DOHH2 (cell line): ENCODE data around the gene WDR7.

Source experiments
- CTCF ChIP-seq: fragments of 200-600 bp; sonication (generic); IDR thresholded peaks from one replicate; pipeline ENCODE4 v1.5.1; 2014; ENCODE audit warnings: antibody characterized with exemption, mild to moderate bottlenecking, low read depth, low read length; ENCODE audit not compliant: poor library complexity, severe bottlenecking
- EZH2phosphoT487 ChIP-seq: fragments of 200-600 bp; sonication (generic); IDR thresholded peaks from 2 replicates; pipeline ENCODE4 v1.6.1; 2017; ENCODE audit warnings: borderline replicate concordance, mild to moderate bottlenecking, antibody characterized with exemption, low read length, moderate library complexity, mixed read lengths

GRCh38 chr18:56929886-56930285 lies 278.7 kb downstream of the WDR7 start:
- TF ChIP-seq CTCF (no peak), EZH2phosphoT487 (no peak)
